H1 (cell line): Measurements from ENCODE around the gene SLIT3. TPM values are rescaled to one million over a fixed set of nuclear protein-coding genes. Genes with fewer than 3 reads are reported as not detected.

Source experiments
- CTCF ChIA-PET: fragments of 300-600 bp; sonication (Branson Sonifier 250); formaldehyde crosslinking; loops from one replicate; lab custom pipeline; 2021; ENCODE audit not compliant: partially characterized antibody; lab: Charles Lee
- POLR2A ChIA-PET: fragments of 300-600 bp; sonication (Branson Sonifier 250); formaldehyde crosslinking; loops from one replicate; lab custom pipeline; 2021; ENCODE audit warnings: inconsistent platforms; ENCODE audit not compliant: partially characterized antibody; lab: Charles Lee
- DNase-seq, 2 experiments: peaks; one replicate each; pipeline versions ENCODE4 v3.0.0 to v3.0.0-alpha.2; 2010 to 2022; ENCODE audit warnings: low spot score in 2 of 2, low read depth in 1 of 2, mixed read lengths in 1 of 2
- FAIRE-seq: peaks from 2 replicates; lab custom pipeline; 2011; peaks lifted over from hg19 to GRCh38; lab: Jason Lieb, UNC
- H2AFZ ChIP-seq: 2 replicates; pipeline ENCODE4 v1.8.1; 2012; ENCODE audit warnings: low read length, inconsistent platforms
- H2AK5ac ChIP-seq: 2 replicates; pipeline ENCODE4 v1.6.1; 2013; ENCODE audit warnings: low read depth, low read length
- H2BK120ac ChIP-seq: replicated peaks from 2 replicates; pipeline ENCODE3; 2013; ENCODE audit warnings: low read depth, low read length, inconsistent platforms
- H2BK12ac ChIP-seq: 2 replicates; pipeline ENCODE4 v1.6.1; 2013; ENCODE audit warnings: low read depth, low read length
- H2BK15ac ChIP-seq: 2 replicates; pipeline ENCODE4 v1.6.1; 2013; ENCODE audit warnings: low read length
- H2BK20ac ChIP-seq: 2 replicates; pipeline ENCODE4 v1.6.1; 2013; ENCODE audit warnings: low read length
- H2BK5ac ChIP-seq: 2 replicates; pipeline ENCODE4 v1.6.1; 2013; ENCODE audit warnings: low read depth, low read length
- H3K14ac ChIP-seq: 2 replicates; pipeline ENCODE4 v1.6.1; 2013; ENCODE audit warnings: inconsistent platforms; ENCODE audit not compliant: insufficient read length
- H3K18ac ChIP-seq: 2 replicates; pipeline ENCODE4 v1.6.1; 2013; ENCODE audit warnings: low read length; ENCODE audit errors: extremely low read depth
- H3K23ac ChIP-seq: 2 replicates; pipeline ENCODE4 v1.6.1; 2013; ENCODE audit warnings: inconsistent platforms; ENCODE audit not compliant: insufficient read length
- H3K23me2 ChIP-seq: 2 replicates; pipeline ENCODE4 v1.6.1; 2013; ENCODE audit warnings: low read depth, low read length
- H3K27ac ChIP-seq: 2 replicates; pipeline ENCODE4 v1.6.1; 2011; ENCODE audit warnings: low read depth, low read length, inconsistent platforms
- H3K27me3 ChIP-seq, 4 experiments: replicated peaks in 1 of 4; 1 replicate in 1 of 4; 2 replicates in 3 of 4; pipeline versions ENCODE4 v1.6.1 to v1.8.1; 2011 to 2013; ENCODE audit warnings: low read length in 3 of 4, mild to moderate bottlenecking in 3 of 4, inconsistent platforms in 2 of 4, mixed read lengths in 2 of 4, moderate library complexity in 1 of 4; ENCODE audit not compliant: control insufficient read depth in 3 of 4, insufficient read depth in 3 of 4; ENCODE audit errors: extremely low read depth in 1 of 4
- H3K36me3 ChIP-seq, 4 experiments: 2 replicates each; pipeline versions ENCODE4 v1.6.1 to v1.8.1; 2011 to 2013; ENCODE audit warnings: mild to moderate bottlenecking in 4 of 4, low read length in 3 of 4, moderate library complexity in 2 of 4, control low read depth in 1 of 4, inconsistent platforms in 1 of 4; ENCODE audit not compliant: insufficient read depth in 4 of 4, control insufficient read depth in 2 of 4
- H3K4ac ChIP-seq: replicated peaks from 2 replicates; pipeline ENCODE3; 2013; ENCODE audit warnings: low read length, low read depth, mixed read lengths, inconsistent platforms; ENCODE audit not compliant: insufficient read length
- H3K4me1 ChIP-seq, 4 experiments: replicated peaks in 1 of 4; 1 replicate in 1 of 4; 2 replicates in 3 of 4; pipeline versions ENCODE4 v1.6.1 to v1.8.1; 2011 to 2013; ENCODE audit warnings: low read length in 3 of 4, inconsistent platforms in 2 of 4, mixed read lengths in 1 of 4; ENCODE audit not compliant: insufficient read depth in 4 of 4, control insufficient read depth in 3 of 4
- H3K4me2 ChIP-seq, 2 experiments: 2 replicates each; pipeline versions ENCODE4 v1.6.1 to v1.8.1; 2011 to 2013; ENCODE audit warnings: low read depth in 2 of 2, low read length in 2 of 2, control low read depth in 1 of 2, inconsistent platforms in 1 of 2, mild to moderate bottlenecking in 1 of 2; ENCODE audit not compliant: insufficient read depth in 1 of 2
- H3K4me3 ChIP-seq, 4 experiments: fragments of 200-600, 300-600 bp in 1 of 4; sonication (generic), shearing (Covaris generic), sonication (Bioruptor Twin) in 1 of 4; 2 replicates each; pipeline versions ENCODE4 v1.5.1 to v1.8.1; 2011 to 2016; ENCODE audit warnings: low read length in 4 of 4, low read depth in 3 of 4, control low read depth in 2 of 4, inconsistent platforms in 2 of 4, mild to moderate bottlenecking in 2 of 4, mixed read lengths in 1 of 4, moderate library complexity in 1 of 4; ENCODE audit not compliant: insufficient read depth in 2 of 4; ENCODE audit errors: extremely low read depth in 1 of 4
- H3K56ac ChIP-seq: replicated peaks from 2 replicates; pipeline ENCODE3; 2013; ENCODE audit warnings: low read depth, mild to moderate bottlenecking, mixed read lengths, low read length, inconsistent platforms; ENCODE audit not compliant: insufficient read length
- H3K79me1 ChIP-seq: 2 replicates; pipeline ENCODE4 v1.6.1; 2013; ENCODE audit warnings: low read depth, low read length, control low read depth
- H3K79me2 ChIP-seq, 2 experiments: 2 replicates each; pipeline versions ENCODE4 v1.6.1 to v1.8.1; 2012 to 2013; ENCODE audit warnings: low read length in 2 of 2, mild to moderate bottlenecking in 2 of 2, inconsistent platforms in 1 of 2; ENCODE audit not compliant: insufficient read depth in 2 of 2, control insufficient read depth in 1 of 2
- H3K9ac ChIP-seq, 4 experiments: replicated peaks in 1 of 4; 1 replicate in 1 of 4; 2 replicates in 3 of 4; pipeline versions ENCODE4 v1.6.1 to v1.8.1; 2011 to 2013; ENCODE audit warnings: low read depth in 3 of 4, low read length in 3 of 4, control low read depth in 2 of 4, mild to moderate bottlenecking in 2 of 4, moderate library complexity in 2 of 4, inconsistent platforms in 1 of 4; ENCODE audit errors: extremely low read depth in 1 of 4
- H3K9me3 ChIP-seq, 2 experiments: 2 replicates each; pipeline versions ENCODE4 v1.6.1 to v1.8.1; 2012 to 2013; ENCODE audit warnings: mild to moderate bottlenecking in 2 of 2, moderate library complexity in 2 of 2, control low read depth in 1 of 2, inconsistent platforms in 1 of 2, low read depth in 1 of 2, low read length in 1 of 2, mixed read lengths in 1 of 2; ENCODE audit not compliant: insufficient read depth in 2 of 2
- H4K20me1 ChIP-seq, 2 experiments: replicated peaks in 1 of 2; 2 replicates each; pipeline versions ENCODE3 to v1.8.1; 2011 to 2013; ENCODE audit warnings: inconsistent platforms in 2 of 2, low read length in 2 of 2, mild to moderate bottlenecking in 1 of 2; ENCODE audit not compliant: insufficient read depth in 2 of 2, control insufficient read depth in 1 of 2
- H4K5ac ChIP-seq: 2 replicates; pipeline ENCODE4 v1.6.1; 2013; ENCODE audit warnings: low read length, low read depth, mixed read lengths, inconsistent platforms; ENCODE audit not compliant: insufficient read length
- H4K8ac ChIP-seq: 2 replicates; pipeline ENCODE4 v1.8.0; 2013; ENCODE audit warnings: mild to moderate bottlenecking, moderate library complexity, low read length, inconsistent platforms; ENCODE audit not compliant: insufficient read depth; ENCODE audit errors: extremely low read depth
- H4K91ac ChIP-seq: replicated peaks from 2 replicates; pipeline ENCODE3; 2013; ENCODE audit warnings: low read length, mixed read lengths, inconsistent platforms; ENCODE audit not compliant: insufficient read length
- BACH1 ChIP-seq: IDR thresholded peaks from 2 replicates; pipeline ENCODE4 v1.6.1; 2012; ENCODE audit warnings: low read length, improper control_type of control experiment
- CHD1 ChIP-seq: IDR thresholded peaks from 2 replicates; pipeline ENCODE4 v1.6.1; 2012; ENCODE audit warnings: low read depth, low read length, improper control_type of control experiment
- CHD2 ChIP-seq: IDR thresholded peaks from 2 replicates; pipeline ENCODE4 v1.6.1; 2012; ENCODE audit warnings: low read length, improper control_type of control experiment
- CREB1 ChIP-seq: IDR thresholded peaks from 2 replicates; pipeline ENCODE4 v1.6.1; 2012; ENCODE audit warnings: inconsistent platforms
- EGR1 ChIP-seq: IDR thresholded peaks from 2 replicates; pipeline ENCODE4 v1.6.1; 2011; ENCODE audit warnings: low read depth, low read length, borderline replicate concordance
- NRF1 ChIP-seq: IDR thresholded peaks from 2 replicates; pipeline ENCODE4 v1.6.1; 2011; ENCODE audit warnings: mild to moderate bottlenecking, low read depth, low read length, improper control_type of control experiment
- POLR2AphosphoS5 ChIP-seq: IDR thresholded peaks from 2 replicates; pipeline ENCODE4 v1.6.1; 2011; ENCODE audit warnings: low read depth, low read length
- POU5F1 ChIP-seq: IDR thresholded peaks from 2 replicates; pipeline ENCODE4 v1.6.1; 2011; ENCODE audit warnings: low read depth, mild to moderate bottlenecking, low read length, moderate library complexity
- SUZ12 ChIP-seq: fragments of 200-600 bp; sonication (generic); IDR thresholded peaks from 2 replicates; pipeline ENCODE4 v1.6.1; 2012; ENCODE audit warnings: mild to moderate bottlenecking, inconsistent platforms, low read length, moderate library complexity, mixed read lengths
- TAF1 ChIP-seq: IDR thresholded peaks from 2 replicates; pipeline ENCODE4 v1.6.1; 2011; ENCODE audit warnings: mild to moderate bottlenecking, low read depth, low read length
- WGBS, 2 experiments: shearing (Covaris generic) in 1 of 2; methylation state at CpG; one replicate each; pipeline versions ENCODE4 v1.1.6 to v1.1.7; 2013 to 2015; ENCODE audit warnings: low lambda C conversion rate in 2 of 2, mixed read lengths in 2 of 2, inconsistent platforms in 1 of 2, low coverage in 1 of 2, missing lambda C conversion rate in 1 of 2; ENCODE audit not compliant: insufficient replicate concordance in 2 of 2, insufficient coverage in 1 of 2, insufficient read length in 1 of 2; ENCODE audit errors: extremely low coverage in 1 of 2, missing lambda C conversion rate in 1 of 2; 5-methylcytosine and 5-hydroxymethylcytosine counted together
- polyA plus RNA-seq, 7 experiments: library from polyadenylated mRNA; depleted of rRNA in 3 of 7; stranded (reverse) in 5 of 7; unstranded in 2 of 7; fragments of >200 nt in 5 of 7; fragments of 200-250 nt in 2 of 7; gene quantifications; 1 replicate in 5 of 7; 2 replicates in 1 of 7; 4 replicates in 1 of 7; pipeline versions ENCODE4 v1.2.1 to v1.2.3, GENCODE V29; 2011 to 2013; ENCODE audit warnings: missing spikeins in 2 of 7, mixed read lengths in 2 of 7
- total RNA-seq: library from RNA; stranded (reverse); fragmentation: NEBNext Ultra II Directional; extraction: Animal tissue kit (Norgen Biotek cat#: 25700); gene quantifications from 2 replicates; pipeline ENCODE4 v1.2.1, GENCODE V29; 2021
- TF ChIP-seq, protein P1 (sequence below): IDR thresholded peaks from 2 replicates; pipeline ENCODE4 v1.6.1; 2012; ENCODE audit warnings: inconsistent platforms
- TF ChIP-seq, protein P2 (sequence below): IDR thresholded peaks from 2 replicates; pipeline ENCODE4 v1.6.1; 2011; ENCODE audit warnings: low read depth, mild to moderate bottlenecking, low read length; ENCODE audit not compliant: insufficient read depth
- TF ChIP-seq, protein P3 (sequence below): IDR thresholded peaks from 2 replicates; pipeline ENCODE4 v1.6.1; 2012; ENCODE audit warnings: low read length, inconsistent platforms

Gene SLIT3
- total and polyA plus RNA-seq, 2 of the 8 experiments (the other 6 are each of a cell fraction or from before 2014, with no cell fraction given) = 1.1 to 1.2 TPM

DNA sequence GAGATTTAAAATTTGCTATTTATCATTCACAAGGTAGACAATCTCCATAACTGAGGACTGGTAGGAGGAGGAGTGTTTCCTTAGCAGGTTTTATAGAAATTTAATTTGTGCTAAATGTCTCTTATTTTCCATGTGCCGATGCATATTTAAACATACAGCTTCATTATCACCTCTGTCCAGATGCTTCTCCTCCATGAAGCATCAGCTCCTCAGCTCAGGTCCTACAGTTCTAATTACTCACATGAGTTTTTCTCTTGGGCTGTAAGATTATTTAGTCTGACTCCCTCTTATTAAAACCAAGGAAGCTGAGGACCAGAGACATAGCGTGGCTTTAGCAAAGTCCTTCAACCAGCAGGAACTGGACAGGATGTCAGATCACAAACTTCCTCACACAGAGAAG lies 421.6 kb downstream of the SLIT3 start:
- no peak overlapping the region for H2BK120ac ChIP-seq
- H2BK20ac ChIP-seq = no peak overlapping the region
- no peak overlapping the region for H4K8ac ChIP-seq
- no peaks in the 10 kb centered on the region for H3K79me2 ChIP-seq
- no peak overlapping the region for H4K91ac ChIP-seq
- no peak overlapping the region for H4K5ac ChIP-seq
- H3K23ac ChIP-seq = no peak overlapping the region
- H3K27ac ChIP-seq = no peak overlapping the region
- peaks cover 0 to 7% (median 4%) of the 10 kb centered on the region in 4 experiments; a peak in 4 of 7 replicates for H3K27me3 ChIP-seq
- no peaks in the 10 kb centered on the region for H3K36me3 ChIP-seq
- no peak overlapping the region for H3K4ac ChIP-seq
- H2BK15ac ChIP-seq = no peak overlapping the region
- no peaks in the 10 kb centered on the region for H4K20me1 ChIP-seq
- no peak overlapping the region for H3K56ac ChIP-seq
- no peak overlapping the region for H3K18ac ChIP-seq
- no peaks in the 10 kb centered on the region for H3K79me1 ChIP-seq
- ChIA-PET CTCF (interaction anchor here (0.6 to 3.3 kb wide), 8 partner anchors 10 to 173 kb away, joined by 3 to 14 read pairs (median 3); no protein-coding TSS in a partner anchor), POLR2A (no interaction called here)
- no peak overlapping the region for H3K4me3 ChIP-seq
- no peak overlapping the region for H2AK5ac ChIP-seq
- peak overlapping the region in 1 of 4 experiments; percentile 9; a peak in 1 of 7 replicates for H3K9ac ChIP-seq
- H3K9me3 ChIP-seq = no peaks in the 10 kb centered on the region
- H2BK5ac ChIP-seq = no peak overlapping the region
- H3K4me1 ChIP-seq = peaks cover 3 to 16% (median 7%) of the 10 kb centered on the region in 4 experiments
- no peak overlapping the region for H2BK12ac ChIP-seq
- DNase-seq (no peak), FAIRE-seq (no peak)
- H3K23me2 ChIP-seq = peaks cover 2% of the 10 kb centered on the region; the same call in 1 of the 2 replicates
- 91% methylated on average over 2 of the region's 2 CpGs; no CpG with 5 or more reads in 1 of the 2 experiments for WGBS, 2 experiments
- no peak overlapping the region for H3K14ac ChIP-seq
- H3K4me2 ChIP-seq = no peak overlapping the region
- H2AFZ ChIP-seq = no peak overlapping the region
- TF ChIP-seq CHD2 = no peak
- no peak for TF ChIP-seq POLR2AphosphoS5
- TF ChIP-seq, protein P1, sequence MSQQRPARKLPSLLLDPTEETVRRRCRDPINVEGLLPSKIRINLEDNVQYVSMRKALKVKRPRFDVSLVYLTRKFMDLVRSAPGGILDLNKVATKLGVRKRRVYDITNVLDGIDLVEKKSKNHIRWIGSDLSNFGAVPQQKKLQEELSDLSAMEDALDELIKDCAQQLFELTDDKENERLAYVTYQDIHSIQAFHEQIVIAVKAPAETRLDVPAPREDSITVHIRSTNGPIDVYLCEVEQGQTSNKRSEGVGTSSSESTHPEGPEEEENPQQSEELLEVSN = no peak
- no peak for TF ChIP-seq SUZ12
- TF ChIP-seq, protein P2, sequence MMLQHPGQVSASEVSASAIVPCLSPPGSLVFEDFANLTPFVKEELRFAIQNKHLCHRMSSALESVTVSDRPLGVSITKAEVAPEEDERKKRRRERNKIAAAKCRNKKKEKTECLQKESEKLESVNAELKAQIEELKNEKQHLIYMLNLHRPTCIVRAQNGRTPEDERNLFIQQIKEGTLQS = no peak
- TF ChIP-seq TAF1 = no peak
- TF ChIP-seq BACH1 = no peak
- TF ChIP-seq CREB1 = no peak
- TF ChIP-seq, protein P3, sequence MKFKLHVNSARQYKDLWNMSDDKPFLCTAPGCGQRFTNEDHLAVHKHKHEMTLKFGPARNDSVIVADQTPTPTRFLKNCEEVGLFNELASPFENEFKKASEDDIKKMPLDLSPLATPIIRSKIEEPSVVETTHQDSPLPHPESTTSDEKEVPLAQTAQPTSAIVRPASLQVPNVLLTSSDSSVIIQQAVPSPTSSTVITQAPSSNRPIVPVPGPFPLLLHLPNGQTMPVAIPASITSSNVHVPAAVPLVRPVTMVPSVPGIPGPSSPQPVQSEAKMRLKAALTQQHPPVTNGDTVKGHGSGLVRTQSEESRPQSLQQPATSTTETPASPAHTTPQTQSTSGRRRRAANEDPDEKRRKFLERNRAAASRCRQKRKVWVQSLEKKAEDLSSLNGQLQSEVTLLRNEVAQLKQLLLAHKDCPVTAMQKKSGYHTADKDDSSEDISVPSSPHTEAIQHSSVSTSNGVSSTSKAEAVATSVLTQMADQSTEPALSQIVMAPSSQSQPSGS = no peak
- TF ChIP-seq EGR1 = no peak
- no peak for TF ChIP-seq NRF1
- TF ChIP-seq POU5F1 = no peak
- TF ChIP-seq CHD1 = no peak
